HK-2 (cell line): ENCODE results near the gene ERBB2.
"Not testable (repeated sequence)": the region's sequence is repeated elsewhere in the genome, so short reads cannot be mapped to it uniquely, and the experiment has no call there.

Experiments
- DNase-seq: peaks from one replicate; pipeline ENCODE4 v3.0.0-alpha.2; 2018; ENCODE audit not compliant: unreplicated experiment

ERBB2 gene

GRCh38 chr17:39763051-39763820 lies 63.4 kb downstream of the ERBB2 start:
- no peak for DNase-seq

GRCh38 chr17:39764171-39764570 lies 64.3 kb downstream of the ERBB2 start:
- not testable (repeated sequence) for DNase-seq

- no peak for DNase-seq
These were observed 65.3 kb downstream of the ERBB2 start for GRCh38 chr17:39765175-39765574.

GRCh38 chr17:39765766-39766165 lies 65.9 kb downstream of the ERBB2 start:
- DNase-seq: no peak

- no peak for DNase-seq
These were observed 67.3 kb downstream of the ERBB2 start for GRCh38 chr17:39767147-39767546.

GRCh38 chr17:39769974-39770587 lies 70.2 kb downstream of the ERBB2 start:
- no peak for DNase-seq

- no peak for DNase-seq
These were observed 72.6 kb downstream of the ERBB2 start for GRCh38 chr17:39772415-39772814.

GRCh38 chr17:39772987-39773934 lies 73.4 kb downstream of the ERBB2 start:
- DNase-seq: no peak

GRCh38 chr17:39774047-39774446 lies 74.2 kb downstream of the ERBB2 start:
- no peak for DNase-seq

GRCh38 chr17:39775031-39775430 lies 75.2 kb downstream of the ERBB2 start:
- no peak for DNase-seq

GRCh38 chr17:39776252-39776651 lies 76.4 kb downstream of the ERBB2 start:
- DNase-seq: no peak

GRCh38 chr17:39777534-39778365 lies 77.9 kb downstream of the ERBB2 start:
- no peak for DNase-seq
